ENCODE results near the gene ARPP21.

DNA sequence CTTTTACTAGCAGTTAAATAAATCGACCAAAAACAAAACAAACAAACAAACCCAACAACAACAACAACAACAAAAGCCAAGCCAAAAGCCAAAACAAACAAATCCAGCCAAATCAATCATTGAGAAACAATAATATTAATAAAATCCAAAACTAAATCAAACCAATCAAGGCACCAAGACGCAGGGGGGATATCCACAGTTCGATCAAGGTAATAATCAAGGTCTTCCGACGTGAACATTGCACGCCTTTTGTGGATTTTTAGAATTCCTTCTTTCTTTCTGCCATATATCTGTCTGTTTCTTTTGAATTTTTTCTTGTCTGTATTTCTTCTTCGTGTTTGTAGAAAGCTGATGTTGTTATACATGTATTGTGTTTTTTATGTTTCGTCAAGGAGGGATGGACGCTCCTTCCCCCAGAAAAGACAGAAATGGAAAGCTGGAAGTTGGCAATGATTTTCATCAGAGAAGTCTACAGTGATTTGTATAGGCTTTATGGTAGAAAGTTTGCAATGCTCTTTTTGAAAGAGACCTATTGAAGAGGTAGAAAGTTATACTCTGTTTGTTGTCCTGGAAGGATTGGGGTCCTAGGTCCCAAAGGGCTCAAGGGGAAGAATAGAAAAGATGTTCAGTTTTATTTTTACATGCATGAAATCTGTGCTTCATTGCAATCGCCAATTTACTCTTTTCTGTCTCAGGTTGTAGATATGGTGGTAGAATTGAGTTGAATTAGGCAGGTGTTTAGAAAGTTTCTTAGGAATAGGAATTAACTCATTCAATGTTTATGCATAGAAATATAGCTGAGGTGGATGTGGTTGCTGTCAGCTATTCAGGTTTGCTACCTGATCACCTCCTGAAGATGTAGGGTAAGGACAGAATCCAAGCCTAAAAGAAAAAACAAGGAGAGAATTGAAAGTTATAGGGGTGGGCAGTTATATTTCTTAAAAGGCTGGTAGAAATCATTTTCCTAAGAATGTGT lies 1.2 kb downstream of the ARPP21 start:
- TF ChIP-seq, protein P1, sequence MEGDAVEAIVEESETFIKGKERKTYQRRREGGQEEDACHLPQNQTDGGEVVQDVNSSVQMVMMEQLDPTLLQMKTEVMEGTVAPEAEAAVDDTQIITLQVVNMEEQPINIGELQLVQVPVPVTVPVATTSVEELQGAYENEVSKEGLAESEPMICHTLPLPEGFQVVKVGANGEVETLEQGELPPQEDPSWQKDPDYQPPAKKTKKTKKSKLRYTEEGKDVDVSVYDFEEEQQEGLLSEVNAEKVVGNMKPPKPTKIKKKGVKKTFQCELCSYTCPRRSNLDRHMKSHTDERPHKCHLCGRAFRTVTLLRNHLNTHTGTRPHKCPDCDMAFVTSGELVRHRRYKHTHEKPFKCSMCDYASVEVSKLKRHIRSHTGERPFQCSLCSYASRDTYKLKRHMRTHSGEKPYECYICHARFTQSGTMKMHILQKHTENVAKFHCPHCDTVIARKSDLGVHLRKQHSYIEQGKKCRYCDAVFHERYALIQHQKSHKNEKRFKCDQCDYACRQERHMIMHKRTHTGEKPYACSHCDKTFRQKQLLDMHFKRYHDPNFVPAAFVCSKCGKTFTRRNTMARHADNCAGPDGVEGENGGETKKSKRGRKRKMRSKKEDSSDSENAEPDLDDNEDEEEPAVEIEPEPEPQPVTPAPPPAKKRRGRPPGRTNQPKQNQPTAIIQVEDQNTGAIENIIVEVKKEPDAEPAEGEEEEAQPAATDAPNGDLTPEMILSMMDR (conservative IDR thresholded peaks at IDR 0.05; ENCODE audit: low read depth, low read length): no peak
- no peak; the same call in 1 of the 2 replicates for TF ChIP-seq EZH2phosphoT487 (IDR thresholded peaks at IDR 0.05; ENCODE audit: borderline replicate concordance, low read length)
